SK-N-SH treated with all-trans-retinoic acid at 6 μM for 48 hours (cell line): Measurements from ENCODE around the gene DHRS12.

ENCODE experiments used
- CREB5 ChIP-seq: fragments of 250-450 bp; sonication (Bioruptor Pico); IDR thresholded peaks from 2 replicates; pipeline ENCODE4 v1.5.1; 2020; ENCODE audit warnings: low read depth, mild to moderate bottlenecking, moderate library complexity
- PPARA ChIP-seq: fragments of 250-450 bp; sonication (Bioruptor Pico); IDR thresholded peaks from 2 replicates; pipeline ENCODE4 v1.5.0; 2020; ENCODE audit warnings: mild to moderate bottlenecking, borderline replicate concordance
- ZC3H10 ChIP-seq: fragments of 250-450 bp; sonication (Bioruptor Pico); IDR thresholded peaks from 2 replicates; pipeline ENCODE4 v1.5.1; 2021; ENCODE audit warnings: mild to moderate bottlenecking, moderate library complexity

- TF ChIP-seq ZC3H10 (CRISPR knock-in tag) (no peak), PPARA (CRISPR knock-in tag) (no peak), CREB5 (no peak)
Measured at GRCh38 chr13:51833980-51834379, 30.0 kb upstream of the DHRS12 start.
